ENCODE results near the gene CERK. TPM values are rescaled to one million over a fixed set of nuclear protein-coding genes. Genes with fewer than 3 reads are reported as not detected.

CERK gene
- total and polyA plus RNA-seq, 2 of the 13 experiments (the other 11 are each of a cell fraction or from before 2014, with no cell fraction given) = 40.3 to 41.9 TPM

DNA sequence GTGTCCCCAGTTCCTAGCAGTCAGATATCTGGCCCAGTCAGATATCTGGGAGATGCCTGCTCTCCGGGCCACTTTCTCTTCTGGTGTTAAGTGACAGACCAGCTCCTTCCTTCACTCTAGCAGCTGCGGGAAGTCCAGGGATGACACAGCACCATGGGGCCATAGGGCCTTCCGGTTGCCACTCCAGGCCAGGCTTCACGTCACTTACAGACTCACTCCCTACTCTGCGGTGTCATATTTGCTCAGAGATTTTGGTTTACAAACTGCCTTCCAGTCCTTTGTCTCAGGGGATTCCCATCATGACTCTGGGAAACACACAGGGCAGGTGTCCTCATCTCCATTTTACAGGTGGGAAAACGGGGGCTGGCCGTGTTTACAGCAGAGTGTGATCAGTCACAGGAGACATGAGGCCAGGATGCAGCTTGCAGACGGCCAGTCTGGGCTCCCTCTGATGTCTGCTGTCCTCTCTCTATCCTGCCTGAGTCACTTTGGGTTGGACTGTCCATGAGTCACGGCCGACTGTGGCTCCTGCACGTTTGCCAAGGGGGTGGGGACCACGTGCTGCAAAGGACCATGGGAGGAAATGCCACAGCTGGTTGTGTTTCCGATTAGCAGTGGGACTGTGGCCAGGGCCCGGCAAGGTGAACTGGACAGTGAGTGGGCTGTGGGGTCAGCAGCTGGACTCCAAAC, 16.2 kb upstream of the CERK start (continued):
- TF ChIP-seq, protein P1, sequence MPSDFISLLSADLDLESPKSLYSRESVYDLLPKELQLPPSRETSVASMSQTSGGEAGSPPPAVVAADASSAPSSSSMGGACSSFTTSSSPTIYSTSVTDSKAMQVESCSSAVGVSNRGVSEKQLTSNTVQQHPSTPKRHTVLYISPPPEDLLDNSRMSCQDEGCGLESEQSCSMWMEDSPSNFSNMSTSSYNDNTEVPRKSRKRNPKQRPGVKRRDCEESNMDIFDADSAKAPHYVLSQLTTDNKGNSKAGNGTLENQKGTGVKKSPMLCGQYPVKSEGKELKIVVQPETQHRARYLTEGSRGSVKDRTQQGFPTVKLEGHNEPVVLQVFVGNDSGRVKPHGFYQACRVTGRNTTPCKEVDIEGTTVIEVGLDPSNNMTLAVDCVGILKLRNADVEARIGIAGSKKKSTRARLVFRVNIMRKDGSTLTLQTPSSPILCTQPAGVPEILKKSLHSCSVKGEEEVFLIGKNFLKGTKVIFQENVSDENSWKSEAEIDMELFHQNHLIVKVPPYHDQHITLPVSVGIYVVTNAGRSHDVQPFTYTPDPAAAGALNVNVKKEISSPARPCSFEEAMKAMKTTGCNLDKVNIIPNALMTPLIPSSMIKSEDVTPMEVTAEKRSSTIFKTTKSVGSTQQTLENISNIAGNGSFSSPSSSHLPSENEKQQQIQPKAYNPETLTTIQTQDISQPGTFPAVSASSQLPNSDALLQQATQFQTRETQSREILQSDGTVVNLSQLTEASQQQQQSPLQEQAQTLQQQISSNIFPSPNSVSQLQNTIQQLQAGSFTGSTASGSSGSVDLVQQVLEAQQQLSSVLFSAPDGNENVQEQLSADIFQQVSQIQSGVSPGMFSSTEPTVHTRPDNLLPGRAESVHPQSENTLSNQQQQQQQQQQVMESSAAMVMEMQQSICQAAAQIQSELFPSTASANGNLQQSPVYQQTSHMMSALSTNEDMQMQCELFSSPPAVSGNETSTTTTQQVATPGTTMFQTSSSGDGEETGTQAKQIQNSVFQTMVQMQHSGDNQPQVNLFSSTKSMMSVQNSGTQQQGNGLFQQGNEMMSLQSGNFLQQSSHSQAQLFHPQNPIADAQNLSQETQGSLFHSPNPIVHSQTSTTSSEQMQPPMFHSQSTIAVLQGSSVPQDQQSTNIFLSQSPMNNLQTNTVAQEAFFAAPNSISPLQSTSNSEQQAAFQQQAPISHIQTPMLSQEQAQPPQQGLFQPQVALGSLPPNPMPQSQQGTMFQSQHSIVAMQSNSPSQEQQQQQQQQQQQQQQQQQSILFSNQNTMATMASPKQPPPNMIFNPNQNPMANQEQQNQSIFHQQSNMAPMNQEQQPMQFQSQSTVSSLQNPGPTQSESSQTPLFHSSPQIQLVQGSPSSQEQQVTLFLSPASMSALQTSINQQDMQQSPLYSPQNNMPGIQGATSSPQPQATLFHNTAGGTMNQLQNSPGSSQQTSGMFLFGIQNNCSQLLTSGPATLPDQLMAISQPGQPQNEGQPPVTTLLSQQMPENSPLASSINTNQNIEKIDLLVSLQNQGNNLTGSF (CRISPR knock-in tag; IDR thresholded peaks at IDR 0.05) = no peak
- TF ChIP-seq ZNF430 (CRISPR knock-in tag; IDR thresholded peaks at IDR 0.05) (peak; percentile 81; the same call in 1 of the 2 replicates), SSRP1 (CRISPR knock-in tag; IDR thresholded peaks at IDR 0.05) (no peak), NR2F6 (IDR thresholded peaks at IDR 0.05) (peak; percentile 26; the same call in 1 of the 2 replicates), NR2F6 (CRISPR knock-in tag; IDR thresholded peaks at IDR 0.05) (peak; percentile 62), ZKSCAN1 (IDR thresholded peaks at IDR 0.05; ENCODE audit: low read length) (no peak), ZNF260 (CRISPR knock-in tag; IDR thresholded peaks at IDR 0.05; ENCODE audit: borderline replicate concordance, low read depth) (no peak), SOX6 (IDR thresholded peaks at IDR 0.05) (no peak), SOX6 (CRISPR knock-in tag; IDR thresholded peaks at IDR 0.05) (peak; percentile 59), TCF12 (IDR thresholded peaks at IDR 0.05) (no peak), TCF12 (CRISPR knock-in tag; IDR thresholded peaks at IDR 0.05) (no peak), KAT8 (CRISPR knock-in tag; IDR thresholded peaks at IDR 0.05) (peak; percentile 86), SETDB1 (CRISPR knock-in tag; IDR thresholded peaks at IDR 0.05; ENCODE audit: borderline replicate concordance) (no peak), SIX1 (CRISPR knock-in tag; IDR thresholded peaks at IDR 0.05; ENCODE audit: borderline replicate concordance) (peak; percentile 53; the same call in 1 of the 2 replicates), NR1H2 (CRISPR knock-in tag; IDR thresholded peaks at IDR 0.05; ENCODE audit: borderline replicate concordance, low read depth) (no peak), CREB1 (IDR thresholded peaks at IDR 0.05) (peak; percentile 80), CREB1 (CRISPR knock-in tag; IDR thresholded peaks at IDR 0.05) (peak; percentile 47; the same call in 1 of the 2 replicates), ZNF547 (CRISPR knock-in tag; IDR thresholded peaks at IDR 0.05) (no peak), XRCC5 (optimal IDR thresholded peaks at IDR 0.05; ENCODE audit: low read length) (peak; percentile 57), GABPA (IDR thresholded peaks at IDR 0.05; ENCODE audit: low read depth, low read length) (peak; percentile 50; the same call in 1 of the 2 replicates), GABPA (CRISPR knock-in tag; IDR thresholded peaks at IDR 0.05; ENCODE audit: low read depth) (peak; percentile 79), ZFP1 (CRISPR knock-in tag; IDR thresholded peaks at IDR 0.05) (peak; percentile 80; the same call in 1 of the 2 replicates), ISX (CRISPR knock-in tag; conservative IDR thresholded peaks at IDR 0.05) (no peak), EHMT2 (IDR thresholded peaks at IDR 0.05; ENCODE audit: borderline replicate concordance, low read depth, low read length) (no peak)
- TF ChIP-seq, protein P2, sequence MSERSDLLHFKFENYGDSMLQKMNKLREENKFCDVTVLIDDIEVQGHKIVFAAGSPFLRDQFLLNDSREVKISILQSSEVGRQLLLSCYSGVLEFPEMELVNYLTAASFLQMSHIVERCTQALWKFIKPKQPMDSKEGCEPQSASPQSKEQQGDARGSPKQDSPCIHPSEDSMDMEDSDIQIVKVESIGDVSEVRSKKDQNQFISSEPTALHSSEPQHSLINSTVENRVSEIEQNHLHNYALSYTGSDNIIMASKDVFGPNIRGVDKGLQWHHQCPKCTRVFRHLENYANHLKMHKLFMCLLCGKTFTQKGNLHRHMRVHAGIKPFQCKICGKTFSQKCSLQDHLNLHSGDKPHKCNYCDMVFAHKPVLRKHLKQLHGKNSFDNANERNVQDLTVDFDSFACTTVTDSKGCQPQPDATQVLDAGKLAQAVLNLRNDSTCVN (CRISPR knock-in tag; IDR thresholded peaks at IDR 0.05; ENCODE audit: borderline replicate concordance) = peak; percentile 68; the same call in 1 of the 2 replicates
- TF ChIP-seq, protein P3, sequence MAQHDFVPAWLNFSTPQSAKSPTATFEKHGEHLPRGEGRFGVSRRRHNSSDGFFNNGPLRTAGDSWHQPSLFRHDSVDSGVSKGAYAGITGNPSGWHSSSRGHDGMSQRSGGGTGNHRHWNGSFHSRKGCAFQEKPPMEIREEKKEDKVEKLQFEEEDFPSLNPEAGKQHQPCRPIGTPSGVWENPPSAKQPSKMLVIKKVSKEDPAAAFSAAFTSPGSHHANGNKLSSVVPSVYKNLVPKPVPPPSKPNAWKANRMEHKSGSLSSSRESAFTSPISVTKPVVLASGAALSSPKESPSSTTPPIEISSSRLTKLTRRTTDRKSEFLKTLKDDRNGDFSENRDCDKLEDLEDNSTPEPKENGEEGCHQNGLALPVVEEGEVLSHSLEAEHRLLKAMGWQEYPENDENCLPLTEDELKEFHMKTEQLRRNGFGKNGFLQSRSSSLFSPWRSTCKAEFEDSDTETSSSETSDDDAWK (CRISPR knock-in tag; IDR thresholded peaks at IDR 0.05) = no peak

Measured in HepG2 (cell line).